ENCODE results near the gene ALDH1B1.

- TF ChIP-seq KAT7 (CRISPR knock-in tag; IDR thresholded peaks at IDR 0.05; ENCODE audit: borderline replicate concordance) (no peak), ZNF76 (CRISPR knock-in tag; IDR thresholded peaks at IDR 0.05; ENCODE audit: borderline replicate concordance) (no peak), ADNP (tag; IDR thresholded peaks at IDR 0.05) (no peak), OTX1 (CRISPR knock-in tag; IDR thresholded peaks at IDR 0.05) (no peak), MAX (CRISPR knock-in tag; IDR thresholded peaks at IDR 0.05) (no peak)
- TF ChIP-seq, protein P1, sequence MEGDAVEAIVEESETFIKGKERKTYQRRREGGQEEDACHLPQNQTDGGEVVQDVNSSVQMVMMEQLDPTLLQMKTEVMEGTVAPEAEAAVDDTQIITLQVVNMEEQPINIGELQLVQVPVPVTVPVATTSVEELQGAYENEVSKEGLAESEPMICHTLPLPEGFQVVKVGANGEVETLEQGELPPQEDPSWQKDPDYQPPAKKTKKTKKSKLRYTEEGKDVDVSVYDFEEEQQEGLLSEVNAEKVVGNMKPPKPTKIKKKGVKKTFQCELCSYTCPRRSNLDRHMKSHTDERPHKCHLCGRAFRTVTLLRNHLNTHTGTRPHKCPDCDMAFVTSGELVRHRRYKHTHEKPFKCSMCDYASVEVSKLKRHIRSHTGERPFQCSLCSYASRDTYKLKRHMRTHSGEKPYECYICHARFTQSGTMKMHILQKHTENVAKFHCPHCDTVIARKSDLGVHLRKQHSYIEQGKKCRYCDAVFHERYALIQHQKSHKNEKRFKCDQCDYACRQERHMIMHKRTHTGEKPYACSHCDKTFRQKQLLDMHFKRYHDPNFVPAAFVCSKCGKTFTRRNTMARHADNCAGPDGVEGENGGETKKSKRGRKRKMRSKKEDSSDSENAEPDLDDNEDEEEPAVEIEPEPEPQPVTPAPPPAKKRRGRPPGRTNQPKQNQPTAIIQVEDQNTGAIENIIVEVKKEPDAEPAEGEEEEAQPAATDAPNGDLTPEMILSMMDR (IDR thresholded peaks at IDR 0.05 in 2 of 3, conservative IDR thresholded peaks at IDR 0.05 in 1 of 3; ENCODE audit: insufficient read depth in 2 of 3, low read depth in 1 of 3, low read length in 3 of 3), result no peak
Measured at GRCh38 chr9:38412751-38413150, 20.2 kb downstream of the ALDH1B1 start.
